CD4-positive, CD25-positive, alpha-beta regulatory T cell (primary cell): ENCODE measurements around the gene FAM76B. TPM values are rescaled to one million over a fixed set of nuclear protein-coding genes. Genes with fewer than 3 reads are reported as not detected.

ENCODE experiments used
- ATAC-seq, 2 donors: fragments of 150-1000 bp; cut with Tn5 transposase; one replicate each; pipeline ENCODE4 v1.10.0; 2021; ENCODE audit warnings: low read depth in 2 of 2, moderate number of reproducible peaks in 2 of 2, moderate library complexity in 1 of 2
- DNase-seq, 3 donors: peaks; one replicate each; pipeline versions ENCODE4 v3.0.0 to v3.0.0-alpha.2; 2012 to 2022; ENCODE audit warnings: mixed read lengths in 1 of 3
- H3K27ac ChIP-seq: one replicate; pipeline ENCODE4 v1.7.0; 2013; ENCODE audit warnings: mild to moderate bottlenecking, low read length; ENCODE audit not compliant: insufficient read depth, poor library complexity, severe bottlenecking
- H3K27me3 ChIP-seq: one replicate; pipeline ENCODE4 v1.7.0; 2013; ENCODE audit warnings: low read length; ENCODE audit not compliant: control insufficient read depth, insufficient read depth
- H3K36me3 ChIP-seq: one replicate; pipeline ENCODE4 v1.7.0; 2013; ENCODE audit warnings: mild to moderate bottlenecking, low read length, moderate library complexity; ENCODE audit not compliant: control insufficient read depth, insufficient read depth
- H3K4me1 ChIP-seq: 2 replicates; pipeline ENCODE4 v1.7.0; 2013; ENCODE audit warnings: mild to moderate bottlenecking, low read length; ENCODE audit not compliant: insufficient read depth, control insufficient read depth, poor library complexity, severe bottlenecking
- H3K4me3 ChIP-seq: one replicate; pipeline ENCODE4 v1.7.0; 2013; ENCODE audit warnings: low read depth, mild to moderate bottlenecking, low read length, moderate library complexity
- H3K9me3 ChIP-seq, 2 experiments: 1 replicate in 1 of 2; 2 replicates in 1 of 2; pipeline ENCODE4 v1.7.0; 2013; ENCODE audit warnings: low read length in 2 of 2, mild to moderate bottlenecking in 1 of 2, moderate library complexity in 1 of 2; ENCODE audit not compliant: control insufficient read depth in 2 of 2
- H3K27ac Mint-ChIP-seq, 3 donors: one replicate each; pipeline ENCODE4 v1.8.0; 2020 to 2022; ENCODE audit warnings: mild to moderate bottlenecking in 3 of 3, mixed read lengths in 3 of 3, moderate library complexity in 2 of 3
- H3K27me3 Mint-ChIP-seq: one replicate; pipeline ENCODE4 v1.8.0; 2022; ENCODE audit warnings: mild to moderate bottlenecking, mixed read lengths
- H3K36me3 Mint-ChIP-seq: one replicate; pipeline ENCODE4 v1.8.0; 2020; ENCODE audit warnings: mixed read lengths
- H3K4me1 Mint-ChIP-seq, 4 donors: one replicate each; pipeline ENCODE4 v1.8.0; 2020 to 2022; ENCODE audit warnings: mixed read lengths in 4 of 4, mild to moderate bottlenecking in 1 of 4
- H3K4me3 Mint-ChIP-seq, 4 donors: one replicate each; pipeline ENCODE4 v1.8.0; 2020 to 2022; ENCODE audit warnings: mild to moderate bottlenecking in 4 of 4, mixed read lengths in 4 of 4, moderate library complexity in 3 of 4
- H3K9me3 Mint-ChIP-seq, 7 donors: one replicate each; pipeline ENCODE4 v1.8.0; 2020 to 2022; ENCODE audit warnings: mixed read lengths in 7 of 7, mild to moderate bottlenecking in 3 of 7, moderate library complexity in 2 of 7
- polyA plus RNA-seq, 4 donors: library from polyadenylated mRNA; unstranded; fragments of 300-500 nt; fragmentation: Illumina TruSeq; gene quantifications; one replicate each; pipeline ENCODE4 v1.2.3, GENCODE V29; 2021
- total RNA-seq: library from RNA; stranded (reverse); gene quantifications from one replicate; pipeline ENCODE4 v1.2.3, GENCODE V29; 2022

FAM76B gene
- total RNA-seq (72.7 TPM), polyA plus RNA-seq (10 to 100 TPM; 12.8 to 21.0 (median 13.5) TPM)

GRCh38 chr11:95789506-95790122 lies at the start of gene FAM76B:
Gene FAM76B, minus strand, starts transcription at chr11:95789782. Its CDS starts 304 bp downstream, at chr11:95789478.
- Histone ChIP-seq H3K4me3 (peak within 1 kb of the TSS; percentile 92), H3K27me3 (no peaks in the 10 kb centered on the region), H3K4me1 (peaks cover 48% of the 10 kb centered on the region), H3K9me3 (no peaks in the 10 kb centered on the region), H3K36me3 (peaks cover 30% of the 10 kb centered on the region), H3K27ac (peak within 1 kb of the TSS; percentile 100)
- peak within 1 kb of the TSS; percentile 96 to 100 (median 99) for H3K4me3 Mint-ChIP-seq
- H3K4me1 Mint-ChIP-seq: peaks cover 15 to 73% (median 57%) of the 10 kb centered on the region in 4 donors
- DNase-seq (peak; percentile 95 to 99 (median 98)), ATAC-seq (peak; percentile 77 to 80)
- H3K27me3 Mint-ChIP-seq: peaks cover 10% of the 10 kb centered on the region
- peak within 1 kb of the TSS; percentile 100 for H3K27ac Mint-ChIP-seq
- no peaks in the 10 kb centered on the region for H3K9me3 Mint-ChIP-seq
- peaks cover 25% of the 10 kb centered on the region for H3K36me3 Mint-ChIP-seq

GRCh38 chr11:95835768-95836488 lies 46.3 kb upstream of the FAM76B start:
- H3K4me3 Mint-ChIP-seq: no peak overlapping the region
- H3K4me1 ChIP-seq: no peaks in the 10 kb centered on the region
- no peaks in the 10 kb centered on the region for H3K27me3 Mint-ChIP-seq
- H3K27me3 ChIP-seq: no peaks in the 10 kb centered on the region
- no peak overlapping the region for H3K27ac ChIP-seq
- H3K4me3 ChIP-seq: no peak overlapping the region
- H3K4me1 Mint-ChIP-seq: peaks cover 0 to 9% (median 4%) of the 10 kb centered on the region in 4 donors
- DNase-seq (peak; percentile 29 to 62 (median 54)), ATAC-seq (peak; percentile 66 to 81)
- H3K36me3 Mint-ChIP-seq: peaks cover 13% of the 10 kb centered on the region
- H3K36me3 ChIP-seq: peaks cover 51% of the 10 kb centered on the region
- H3K9me3 ChIP-seq: no peaks in the 10 kb centered on the region
- peak overlapping the region in 1 of 3 donors; percentile 34 for H3K27ac Mint-ChIP-seq
- H3K9me3 Mint-ChIP-seq: no peaks in the 10 kb centered on the region

- Histone ChIP-seq H3K9me3 (no peaks in the 10 kb centered on the region), H3K27me3 (no peaks in the 10 kb centered on the region), H3K27ac (no peak overlapping the region), H3K36me3 (peaks cover 54% of the 10 kb centered on the region), H3K4me1 (no peaks in the 10 kb centered on the region), H3K4me3 (no peak overlapping the region)
- H3K4me1 Mint-ChIP-seq: peaks cover 0 to 10% (median 4%) of the 10 kb centered on the region in 4 donors
- no peaks in the 10 kb centered on the region for H3K9me3 Mint-ChIP-seq
- no peak overlapping the region for H3K4me3 Mint-ChIP-seq
- H3K36me3 Mint-ChIP-seq: peaks cover 16% of the 10 kb centered on the region
- H3K27me3 Mint-ChIP-seq: no peaks in the 10 kb centered on the region
- peak overlapping the region in 1 of 3 donors; percentile 78 for H3K27ac Mint-ChIP-seq
- DNase-seq: no peak
- no peak for ATAC-seq
Observed at GRCh38 chr11:95835351-95835750, 45.8 kb upstream of the FAM76B start.

GRCh38 chr11:95833378-95833777 lies 43.8 kb upstream of the FAM76B start:
- H3K4me1 ChIP-seq: no peaks in the 10 kb centered on the region
- H3K36me3 ChIP-seq: peaks cover 64% of the 10 kb centered on the region
- Mint-ChIP-seq H3K4me3 (no peak overlapping the region), H3K27ac (no peak overlapping the region), H3K27me3 (no peaks in the 10 kb centered on the region), H3K9me3 (no peaks in the 10 kb centered on the region), H3K36me3 (peaks cover 20% of the 10 kb centered on the region), H3K4me1 (peaks cover 0 to 9% (median 5%) of the 10 kb centered on the region in 4 donors)
- no peaks in the 10 kb centered on the region for H3K9me3 ChIP-seq
- H3K4me3 ChIP-seq: no peak overlapping the region
- DNase-seq (no peak), ATAC-seq (no peak)
- no peak overlapping the region for H3K27ac ChIP-seq
- H3K27me3 ChIP-seq: no peaks in the 10 kb centered on the region

- Mint-ChIP-seq H3K4me1 (peaks cover 0 to 9% (median 6%) of the 10 kb centered on the region in 4 donors), H3K36me3 (peaks cover 23% of the 10 kb centered on the region), H3K9me3 (no peaks in the 10 kb centered on the region), H3K4me3 (no peak overlapping the region), H3K27me3 (no peaks in the 10 kb centered on the region), H3K27ac (peak overlapping the region in 1 of 3 donors; percentile 0)
- Histone ChIP-seq H3K4me1 (no peaks in the 10 kb centered on the region), H3K27ac (no peak overlapping the region), H3K4me3 (no peak overlapping the region), H3K27me3 (no peaks in the 10 kb centered on the region), H3K9me3 (no peaks in the 10 kb centered on the region), H3K36me3 (peaks cover 59% of the 10 kb centered on the region)
- DNase-seq (no peak), ATAC-seq (no peak)
Observed at GRCh38 chr11:95832763-95833162, 43.2 kb upstream of the FAM76B start.

GRCh38 chr11:95831198-95831883 lies 41.8 kb upstream of the FAM76B start:
- Histone ChIP-seq H3K9me3 (no peaks in the 10 kb centered on the region), H3K36me3 (peaks cover 59% of the 10 kb centered on the region), H3K4me3 (no peak overlapping the region), H3K4me1 (no peaks in the 10 kb centered on the region), H3K27me3 (no peaks in the 10 kb centered on the region), H3K27ac (no peak overlapping the region)
- H3K36me3 Mint-ChIP-seq: peaks cover 23% of the 10 kb centered on the region
- H3K27ac Mint-ChIP-seq: no peak overlapping the region
- no peaks in the 10 kb centered on the region for H3K9me3 Mint-ChIP-seq
- DNase-seq: peak in 1 of 3 donors; percentile 8
- peaks cover 0 to 10% (median 8%) of the 10 kb centered on the region in 4 donors for H3K4me1 Mint-ChIP-seq
- H3K4me3 Mint-ChIP-seq: no peak overlapping the region
- ATAC-seq: no peak
- no peaks in the 10 kb centered on the region for H3K27me3 Mint-ChIP-seq

DNA sequence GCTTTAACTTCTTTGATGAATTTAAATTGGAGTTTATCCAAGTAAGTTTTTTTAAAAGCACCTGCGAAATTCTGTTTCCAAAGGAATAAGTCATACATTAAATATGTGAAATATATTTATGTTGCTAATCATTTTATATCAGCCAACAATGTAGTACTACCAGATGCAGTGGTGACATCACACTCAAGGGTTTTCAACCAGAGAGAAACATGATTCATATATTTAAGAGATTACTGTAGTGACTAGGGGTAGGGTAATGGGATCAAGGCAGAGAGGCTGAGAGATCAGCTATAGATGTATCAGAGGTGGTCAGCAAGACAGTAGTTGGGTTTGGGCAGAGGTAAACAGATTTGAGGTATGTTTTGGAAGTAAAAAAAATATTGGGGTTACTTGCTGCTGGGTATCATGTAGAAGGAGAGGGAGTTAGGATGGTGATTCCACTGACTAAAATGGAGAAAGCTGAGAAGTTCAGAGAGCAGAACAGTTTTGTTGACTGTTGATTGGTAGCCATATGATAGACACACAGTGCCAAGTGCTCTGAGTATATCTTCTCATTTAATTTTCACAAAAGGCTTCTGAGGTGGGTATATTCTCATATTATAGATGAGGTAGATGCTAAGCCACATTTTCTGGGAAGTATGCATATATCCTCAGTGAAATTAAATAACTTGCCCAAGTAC lies 40.1 kb upstream of the FAM76B start:
- Mint-ChIP-seq H3K4me3 (no peak overlapping the region), H3K27ac (peak overlapping the region in 2 of 3 donors; percentile 10 to 16), H3K4me1 (peaks cover 0 to 10% (median 2%) of the 10 kb centered on the region in 4 donors), H3K9me3 (peaks cover 0 to 2% (median 0%) of the 10 kb centered on the region in 7 donors), H3K27me3 (no peaks in the 10 kb centered on the region), H3K36me3 (peaks cover 33% of the 10 kb centered on the region)
- no peaks in the 10 kb centered on the region for H3K4me1 ChIP-seq
- no peak overlapping the region for H3K4me3 ChIP-seq
- H3K36me3 ChIP-seq: peaks cover 49% of the 10 kb centered on the region
- H3K27ac ChIP-seq: no peak overlapping the region
- no peak for DNase-seq
- ATAC-seq: no peak
- H3K9me3 ChIP-seq: no peaks in the 10 kb centered on the region
- H3K27me3 ChIP-seq: no peaks in the 10 kb centered on the region
